Parathyroid adenoma (tissue), 2 donors: ENCODE measurements around the gene ADARB2.

Experiments used
- H2AFZ ChIP-seq: fragments of 300-600 bp; sonication (generic); one replicate; pipeline ENCODE4 v1.7.0; 2017; ENCODE audit warnings: antibody characterized with exemption, mild to moderate bottlenecking
- H3K27ac ChIP-seq: fragments of 300-600 bp; sonication (generic); one replicate; pipeline ENCODE4 v1.7.0; 2017
- H3K27me3 ChIP-seq: fragments of 300-600 bp; sonication (generic); one replicate; pipeline ENCODE4 v1.7.0; 2017; ENCODE audit warnings: low read length; ENCODE audit not compliant: control insufficient read depth, insufficient read depth
- H3K36me3 ChIP-seq: fragments of 300-600 bp; sonication (generic); one replicate; pipeline ENCODE4 v1.7.0; 2017; ENCODE audit warnings: low read length; ENCODE audit not compliant: control insufficient read depth, insufficient read depth
- H3K4me1 ChIP-seq: fragments of 300-600 bp; sonication (generic); one replicate; pipeline ENCODE4 v1.7.0; 2017; ENCODE audit warnings: control low read depth
- H3K4me2 ChIP-seq: fragments of 300-600 bp; sonication (generic); one replicate; pipeline ENCODE4 v1.7.0; 2017; ENCODE audit warnings: low read length
- H3K4me3 ChIP-seq: fragments of 300-600 bp; sonication (generic); one replicate; pipeline ENCODE4 v1.7.0; 2017; ENCODE audit warnings: low read depth, low read length
- H3K79me2 ChIP-seq: fragments of 300-600 bp; sonication (generic); one replicate; pipeline ENCODE4 v1.7.0; 2017; ENCODE audit warnings: control low read depth
- H3K9ac ChIP-seq: fragments of 300-600 bp; sonication (generic); one replicate; pipeline ENCODE4 v1.7.0; 2017; ENCODE audit warnings: mild to moderate bottlenecking
- H3K9me3 ChIP-seq: fragments of 300-600 bp; sonication (generic); one replicate; pipeline ENCODE4 v1.7.0; 2017; ENCODE audit warnings: low read length; ENCODE audit not compliant: control insufficient read depth
- TF ChIP-seq, protein P1 (sequence below): fragments of 300-600 bp; sonication (generic); IDR thresholded peaks from one replicate; pipeline ENCODE4 v1.7.0; 2017; ENCODE audit warnings: antibody characterized with exemption, mild to moderate bottlenecking
- donor health status: primary hyperparathyroidism.

ADARB2 gene

GRCh38 chr10:1630304-1630703 is 107.0 kb downstream of the ADARB2 start:
- H3K27ac ChIP-seq: no peak overlapping the region
- H3K79me2 ChIP-seq: peaks cover 11% of the 10 kb centered on the region
- no peaks in the 10 kb centered on the region for H3K36me3 ChIP-seq
- H3K9me3 ChIP-seq: no peaks in the 10 kb centered on the region
- TF ChIP-seq, protein P1, sequence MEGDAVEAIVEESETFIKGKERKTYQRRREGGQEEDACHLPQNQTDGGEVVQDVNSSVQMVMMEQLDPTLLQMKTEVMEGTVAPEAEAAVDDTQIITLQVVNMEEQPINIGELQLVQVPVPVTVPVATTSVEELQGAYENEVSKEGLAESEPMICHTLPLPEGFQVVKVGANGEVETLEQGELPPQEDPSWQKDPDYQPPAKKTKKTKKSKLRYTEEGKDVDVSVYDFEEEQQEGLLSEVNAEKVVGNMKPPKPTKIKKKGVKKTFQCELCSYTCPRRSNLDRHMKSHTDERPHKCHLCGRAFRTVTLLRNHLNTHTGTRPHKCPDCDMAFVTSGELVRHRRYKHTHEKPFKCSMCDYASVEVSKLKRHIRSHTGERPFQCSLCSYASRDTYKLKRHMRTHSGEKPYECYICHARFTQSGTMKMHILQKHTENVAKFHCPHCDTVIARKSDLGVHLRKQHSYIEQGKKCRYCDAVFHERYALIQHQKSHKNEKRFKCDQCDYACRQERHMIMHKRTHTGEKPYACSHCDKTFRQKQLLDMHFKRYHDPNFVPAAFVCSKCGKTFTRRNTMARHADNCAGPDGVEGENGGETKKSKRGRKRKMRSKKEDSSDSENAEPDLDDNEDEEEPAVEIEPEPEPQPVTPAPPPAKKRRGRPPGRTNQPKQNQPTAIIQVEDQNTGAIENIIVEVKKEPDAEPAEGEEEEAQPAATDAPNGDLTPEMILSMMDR: no peak
- peaks cover 10% of the 10 kb centered on the region for H3K4me1 ChIP-seq
- no peak overlapping the region for H3K4me2 ChIP-seq
- no peak overlapping the region for H3K9ac ChIP-seq
- H2AFZ ChIP-seq: no peak overlapping the region
- no peak overlapping the region for H3K4me3 ChIP-seq
- no peaks in the 10 kb centered on the region for H3K27me3 ChIP-seq

- H3K27ac ChIP-seq: no peak overlapping the region
- H3K9ac ChIP-seq: no peak overlapping the region
- H3K4me1 ChIP-seq: peaks cover 10% of the 10 kb centered on the region
- H2AFZ ChIP-seq: no peak overlapping the region
- no peak overlapping the region for H3K4me2 ChIP-seq
- no peaks in the 10 kb centered on the region for H3K9me3 ChIP-seq
- H3K4me3 ChIP-seq: no peak overlapping the region
- no peaks in the 10 kb centered on the region for H3K27me3 ChIP-seq
- TF ChIP-seq, protein P1: no peak
- H3K36me3 ChIP-seq: no peaks in the 10 kb centered on the region
- H3K79me2 ChIP-seq: peaks cover 11% of the 10 kb centered on the region
These were observed 107.8 kb downstream of the ADARB2 start for GRCh38 chr10:1629326-1630198.

- peaks cover 11% of the 10 kb centered on the region for H3K79me2 ChIP-seq
- no peak overlapping the region for H3K4me2 ChIP-seq
- H3K4me1 ChIP-seq: peaks cover 10% of the 10 kb centered on the region
- H3K36me3 ChIP-seq: no peaks in the 10 kb centered on the region
- no peaks in the 10 kb centered on the region for H3K27me3 ChIP-seq
- no peak overlapping the region for H3K27ac ChIP-seq
- H3K4me3 ChIP-seq: no peak overlapping the region
- no peak overlapping the region for H2AFZ ChIP-seq
- H3K9ac ChIP-seq: no peak overlapping the region
- TF ChIP-seq, protein P1: no peak
- H3K9me3 ChIP-seq: no peaks in the 10 kb centered on the region
These were observed 108.6 kb downstream of the ADARB2 start for GRCh38 chr10:1628757-1629156.

- H3K4me3 ChIP-seq: no peak overlapping the region
- H3K27ac ChIP-seq: no peak overlapping the region
- H3K9ac ChIP-seq: no peak overlapping the region
- H3K4me2 ChIP-seq: no peak overlapping the region
- peaks cover 10% of the 10 kb centered on the region for H3K4me1 ChIP-seq
- H3K27me3 ChIP-seq: no peaks in the 10 kb centered on the region
- H3K36me3 ChIP-seq: no peaks in the 10 kb centered on the region
- no peaks in the 10 kb centered on the region for H3K9me3 ChIP-seq
- TF ChIP-seq, protein P1: no peak
- H2AFZ ChIP-seq: no peak overlapping the region
- peaks cover 9% of the 10 kb centered on the region for H3K79me2 ChIP-seq
These were observed 109.4 kb downstream of the ADARB2 start for GRCh38 chr10:1627945-1628344.

DNA sequence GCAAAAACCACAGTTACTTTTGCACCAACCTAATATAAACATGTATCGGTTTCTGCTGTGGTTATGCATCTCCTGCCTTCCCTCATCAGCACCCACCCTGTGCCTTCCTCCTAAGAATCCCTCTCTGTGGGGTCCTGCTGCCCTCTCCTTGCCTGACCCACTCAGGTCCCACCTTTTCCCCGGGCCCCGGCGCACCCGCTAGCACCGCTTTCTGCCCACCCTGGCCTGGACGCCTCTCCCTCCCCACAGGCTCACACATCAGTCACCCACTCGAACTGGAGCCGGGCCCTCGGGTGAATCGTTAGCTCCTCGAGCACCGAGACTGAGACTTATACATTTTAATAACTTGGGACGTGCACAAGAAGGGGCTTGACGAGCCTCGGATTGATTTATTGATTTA is 110.5 kb downstream of the ADARB2 start:
- Histone ChIP-seq H3K4me3 (no peak overlapping the region), H3K4me2 (no peak overlapping the region), H3K79me2 (no peaks in the 10 kb centered on the region), H3K9ac (no peak overlapping the region), H3K4me1 (peaks cover 10% of the 10 kb centered on the region), H3K27ac (no peak overlapping the region), H2AFZ (no peak overlapping the region), H3K9me3 (no peaks in the 10 kb centered on the region), H3K36me3 (no peaks in the 10 kb centered on the region), H3K27me3 (no peaks in the 10 kb centered on the region)
- TF ChIP-seq, protein P1: no peak
